HG03457 (cell line): ENCODE measurements around the gene PSD4.
A peak's percentile ranks its signal among the peaks of the same experiment; 100 is the strongest.

Source experiments
- ATAC-seq: cut with Tn5 transposase; IDR thresholded peaks from one replicate; pipeline ENCODE4 v1.9.1; 2021; ENCODE audit warnings: moderate number of reproducible peaks; ENCODE audit not compliant: unreplicated experiment

Gene PSD4

DNA sequence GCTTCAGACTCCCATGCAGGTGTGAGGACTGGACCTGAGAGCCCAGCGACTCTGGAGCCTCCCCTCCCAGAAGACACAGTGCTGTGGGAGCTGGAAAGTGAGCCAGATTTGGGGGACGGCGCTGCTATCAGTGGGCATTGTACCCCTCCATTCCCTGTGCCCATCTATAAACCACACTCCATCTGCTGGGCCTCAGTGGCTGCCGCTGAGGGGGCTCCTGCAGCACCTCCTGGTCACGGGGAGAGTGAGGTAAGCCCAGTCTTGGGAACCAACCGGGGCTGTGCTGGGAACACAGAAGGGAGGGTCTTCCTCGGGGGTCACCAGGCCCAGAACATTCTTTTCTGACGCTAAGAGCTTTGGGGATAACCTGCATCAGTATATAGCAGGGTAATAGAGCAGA lies 9.5 kb downstream of the PSD4 start:
- no peak for ATAC-seq

DNA sequence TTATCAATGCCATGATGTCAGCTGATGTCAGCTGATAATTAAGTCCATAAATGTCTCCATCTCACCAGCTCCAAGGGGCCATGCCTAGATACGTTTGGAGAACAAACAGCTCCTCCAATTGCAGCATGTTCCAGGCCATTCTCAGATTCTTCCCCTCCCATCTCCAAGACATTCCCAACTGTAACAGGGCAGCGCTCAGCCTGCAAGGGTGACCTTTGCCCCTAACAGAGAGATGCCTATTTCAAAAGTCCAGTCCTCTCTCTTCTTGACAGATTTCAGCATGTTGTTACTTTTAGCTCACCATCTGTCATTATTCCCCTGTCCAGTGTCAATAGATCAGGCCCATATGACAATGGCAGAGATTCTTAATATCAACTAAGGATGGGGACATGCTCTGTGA lies 9.9 kb downstream of the PSD4 start:
- ATAC-seq, result no peak

GRCh38 chr2:113184531-113185230 lies 10.9 kb downstream of the PSD4 start:
- ATAC-seq, result no peak

- ATAC-seq, result no peak
These were observed 12.1 kb downstream of the PSD4 start for GRCh38 chr2:113185664-113186432.

DNA sequence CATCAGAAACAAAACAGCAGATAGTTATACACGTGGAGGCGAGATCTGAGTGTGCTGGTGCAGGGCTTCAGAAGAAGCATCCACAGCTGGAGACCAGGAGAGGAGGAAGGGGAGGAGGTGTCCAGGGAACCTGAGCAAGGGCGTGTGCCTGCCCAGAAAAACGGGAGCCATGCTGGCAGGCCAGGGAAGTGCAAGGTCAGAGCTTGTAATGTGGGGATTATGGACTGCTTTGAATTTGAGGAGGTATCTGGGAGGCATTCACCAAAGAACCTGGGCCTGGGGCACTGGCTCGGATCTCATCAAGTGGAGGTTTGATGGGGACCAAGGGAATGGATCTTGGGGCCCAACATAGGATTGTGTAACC lies 12.6 kb downstream of the PSD4 start:
- no peak for ATAC-seq

GRCh38 chr2:113187771-113188170 lies 14.0 kb downstream of the PSD4 start:
- no peak for ATAC-seq

GRCh38 chr2:113190871-113191270 lies 17.1 kb downstream of the PSD4 start:
- ATAC-seq, result no peak

DNA sequence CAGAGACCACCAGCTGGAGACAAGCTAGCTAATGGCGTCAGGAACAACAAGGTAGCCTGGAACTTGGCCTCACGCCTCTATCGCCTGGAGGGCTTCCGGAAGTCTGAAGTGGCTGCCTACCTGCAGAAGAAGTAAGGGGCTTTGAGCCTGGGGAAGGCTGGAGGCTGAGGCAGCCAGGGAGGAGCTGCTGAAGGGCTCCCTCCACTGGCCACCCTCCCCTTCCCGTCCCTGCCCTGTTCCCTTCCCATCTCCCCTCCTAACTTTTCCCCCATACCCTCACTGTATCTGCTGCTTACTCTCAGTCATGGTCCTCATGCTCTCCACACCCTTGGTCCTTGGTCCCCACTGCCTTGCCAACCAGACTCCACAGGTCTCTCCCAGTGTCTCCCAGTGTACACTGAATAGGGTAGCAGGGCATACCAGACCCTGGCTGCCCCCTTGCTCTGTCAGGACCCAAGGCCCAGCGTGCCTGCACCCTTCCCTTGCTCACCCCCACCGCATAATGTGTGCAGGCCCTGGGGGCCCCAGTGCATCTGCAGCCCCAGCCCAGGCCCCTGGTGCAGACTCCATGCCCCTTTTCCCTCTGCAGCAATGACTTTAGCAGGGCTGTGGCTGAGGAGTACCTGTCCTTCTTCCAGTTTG lies 18.8 kb downstream of the PSD4 start:
- ATAC-seq, result no peak

GRCh38 chr2:113195923-113196501 lies 22.2 kb downstream of the PSD4 start:
- ATAC-seq, result no peak

DNA sequence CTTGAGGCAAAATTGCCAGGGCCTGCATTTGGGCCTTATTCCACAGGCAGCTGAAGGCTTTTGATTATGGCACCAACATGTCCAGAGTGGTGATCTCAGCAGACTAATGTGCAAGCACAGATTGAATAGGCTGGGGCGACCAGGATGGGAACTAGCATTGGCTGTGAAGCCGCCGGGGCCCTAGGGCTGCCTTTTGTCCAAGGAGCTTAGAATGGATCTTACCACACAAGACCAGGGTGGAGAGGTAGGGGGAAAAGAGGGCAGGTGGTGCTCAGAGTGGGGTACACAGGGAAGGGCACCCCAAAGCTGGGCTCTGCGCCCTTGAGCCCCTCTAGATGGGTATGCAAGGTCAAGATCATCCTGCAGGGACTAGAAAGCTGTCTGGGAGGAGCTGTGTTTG lies 23.1 kb downstream of the PSD4 start:
- ATAC-seq, result no peak

DNA sequence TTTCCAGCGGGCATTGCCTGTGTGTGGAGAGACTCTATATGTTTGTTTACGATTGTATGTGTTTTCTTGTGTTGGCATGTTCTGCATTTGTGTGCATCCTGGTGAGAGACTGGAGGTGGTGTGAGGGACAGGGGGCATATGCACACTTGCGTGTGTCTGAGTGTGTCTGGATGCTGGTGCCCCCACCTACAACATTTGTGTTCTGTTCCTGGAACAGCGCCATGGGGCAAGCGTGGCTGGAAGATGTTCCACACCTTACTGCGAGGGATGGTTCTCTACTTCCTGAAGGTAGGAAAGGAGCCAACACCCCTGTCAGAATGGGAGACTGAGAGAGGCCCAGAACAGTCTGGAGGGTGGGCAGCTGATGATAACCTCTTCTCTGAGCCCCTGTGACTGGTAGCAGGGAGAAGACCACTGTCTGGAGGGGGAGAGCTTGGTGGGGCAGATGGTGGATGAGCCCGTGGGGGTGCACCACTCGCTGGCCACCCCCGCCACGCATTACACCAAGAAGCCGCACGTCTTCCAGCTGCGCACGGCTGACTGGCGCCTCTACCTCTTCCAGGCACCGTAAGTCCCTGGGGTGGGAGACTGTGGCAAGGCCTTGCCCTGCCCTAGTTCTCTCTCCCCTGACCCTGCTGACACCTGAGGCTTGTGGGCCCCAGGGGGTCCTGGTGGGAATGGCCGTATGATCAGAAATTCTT lies 23.7 kb downstream of the PSD4 start:
- ATAC-seq, result no peak

- ATAC-seq, result no peak
These were observed 24.4 kb downstream of the PSD4 start for GRCh38 chr2:113198048-113198789.

- peak; percentile 56 for ATAC-seq
These were observed 25.2 kb downstream of the PSD4 start for GRCh38 chr2:113198790-113199612.

GRCh38 chr2:113200236-113200635 lies 26.5 kb downstream of the PSD4 start:
- ATAC-seq, result no peak

DNA sequence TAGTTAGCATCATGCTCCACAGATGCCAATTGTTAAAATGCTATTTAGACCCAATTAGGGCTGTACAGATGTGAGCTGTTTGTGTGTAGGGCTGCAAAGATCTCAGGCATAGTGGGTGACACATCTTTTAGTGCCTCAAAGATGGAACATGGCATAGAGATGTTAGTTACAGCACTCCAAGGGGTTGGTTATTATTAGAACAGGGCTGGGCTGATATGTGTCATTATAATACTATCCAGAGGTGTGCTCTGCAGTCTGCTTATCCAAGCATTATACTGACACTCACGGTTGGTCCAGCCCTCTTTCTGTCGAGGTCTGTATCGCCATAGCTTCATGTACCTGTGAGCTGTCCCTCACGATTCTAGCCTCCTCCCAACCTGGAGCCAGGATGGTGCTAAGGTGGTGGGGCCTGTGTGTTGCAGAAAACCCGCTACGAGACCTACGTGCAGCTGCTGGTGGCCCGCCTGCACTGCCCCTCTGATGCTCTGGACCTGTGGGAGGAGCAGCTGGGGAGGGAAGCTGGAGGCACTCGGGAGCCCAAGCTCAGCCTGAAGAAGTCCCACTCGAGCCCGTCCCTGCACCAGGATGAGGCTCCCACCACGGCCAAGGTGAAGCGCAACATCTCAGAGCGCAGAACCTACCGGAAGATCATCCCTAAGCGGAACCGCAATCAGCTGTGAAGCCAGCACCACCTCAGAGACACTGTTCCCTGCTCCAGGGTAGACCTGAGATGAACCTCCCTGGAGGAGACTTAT lies 27.1 kb downstream of the PSD4 start:
- ATAC-seq, result no peak

DNA sequence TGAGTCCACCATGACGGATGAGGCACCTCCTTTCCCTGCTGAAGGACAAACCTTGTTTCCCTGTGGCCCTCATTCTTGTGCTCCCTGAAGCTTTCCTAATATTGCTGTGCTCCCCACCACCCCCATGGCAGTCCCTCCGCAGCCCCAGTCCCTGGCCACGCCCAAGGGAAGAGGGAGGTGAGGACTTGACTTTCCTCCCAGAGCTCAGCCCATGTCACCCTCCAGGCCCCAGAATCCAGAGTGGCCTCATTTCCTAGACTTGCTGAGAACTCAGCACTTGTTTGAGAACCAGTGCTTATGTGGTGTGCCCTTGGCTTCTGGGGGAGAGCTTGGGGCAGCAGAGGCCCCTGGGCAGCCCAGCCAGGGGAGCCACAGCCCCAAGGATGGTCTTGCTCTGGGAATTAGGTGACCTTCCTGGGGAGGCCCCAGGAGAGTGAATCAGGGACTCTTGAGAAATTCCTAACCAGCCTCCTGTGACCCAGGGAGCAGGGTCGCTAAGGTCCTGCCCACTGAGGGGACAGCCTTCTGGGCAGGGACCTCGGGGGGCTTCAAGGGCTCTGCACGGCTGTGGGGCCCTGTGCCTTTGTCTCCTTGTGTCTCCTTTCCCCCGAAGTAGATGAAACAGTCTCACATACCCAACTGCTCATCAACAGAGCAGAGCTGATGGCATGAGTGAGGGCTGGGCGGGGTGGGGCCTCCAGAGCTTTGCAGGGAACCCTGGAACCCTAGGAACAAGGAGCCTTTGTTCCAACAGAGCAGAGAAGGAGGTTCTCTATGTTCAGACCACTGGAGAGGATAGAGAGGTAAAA lies 27.9 kb downstream of the PSD4 start:
- no peak for ATAC-seq

- ATAC-seq, result no peak
These were observed 28.8 kb downstream of the PSD4 start for GRCh38 chr2:113202305-113203216.
